ENCODE measurements around the gene SNX7. TPM values are rescaled to one million over a fixed set of nuclear protein-coding genes. Genes with fewer than 3 reads are reported as not detected.
A peak's percentile ranks its signal among the peaks of the same experiment; 100 is the strongest.

Gene SNX7
- polyA plus RNA-seq (ENCODE audit: insufficient read length in 12 of 12): 10 to 100 TPM in 11 of 12 donors, not detected in 1; 23.8 to 44.3 (median 29.6) TPM
- long read RNA-seq, donor 1, transcript SNX7-201 (9 exons, 1,734 nt): major isoform, 22 of 70 reads
- long read RNA-seq, donor 1, partial matches to known transcripts: 47 of 70 reads
- long read RNA-seq, donor 1, other reads (novel, unspliced or antisense): 0 of 70 reads
- long read RNA-seq, donor 2, transcript SNX7-201 (9 exons, 1,734 nt): major isoform, 13 of 38 reads
- long read RNA-seq, donor 2, partial matches to known transcripts: 24 of 38 reads
- long read RNA-seq, donor 2, other reads (novel, unspliced or antisense): 0 of 38 reads
- long read RNA-seq, donor 3, partial matches to known transcripts: 10 of 14 reads
- long read RNA-seq, donor 3, other reads (novel, unspliced or antisense): 0 of 14 reads
- long read RNA-seq, donor 4, partial matches to known transcripts: 6 of 8 reads
- long read RNA-seq, donor 4, other reads (novel, unspliced or antisense): 0 of 8 reads
- long read RNA-seq, donor 5, transcript SNX7-201 (9 exons, 1,734 nt): major isoform, 11 of 27 reads
- long read RNA-seq, donor 5, partial matches to known transcripts: 16 of 27 reads
- long read RNA-seq, donor 5, other reads (novel, unspliced or antisense): 0 of 27 reads
- long read RNA-seq, donor 6, transcript SNX7-201 (9 exons, 1,734 nt): major isoform, 7 of 13 reads
- long read RNA-seq, donor 6, partial matches to known transcripts: 6 of 13 reads
- long read RNA-seq, donor 6, other reads (novel, unspliced or antisense): 0 of 13 reads
- long read RNA-seq, donor 7, transcript SNX7-201 (9 exons, 1,734 nt): major isoform, 9 of 19 reads
- long read RNA-seq, donor 7, partial matches to known transcripts: 10 of 19 reads
- long read RNA-seq, donor 7, other reads (novel, unspliced or antisense): 0 of 19 reads
- long read RNA-seq, donor 8, transcript SNX7-201 (9 exons, 1,734 nt): major isoform, 13 of 36 reads
- long read RNA-seq, donor 8, partial matches to known transcripts: 18 of 36 reads
- long read RNA-seq, donor 8, other reads (novel, unspliced or antisense): 5 of 36 reads
- long read RNA-seq, donor 9, transcript SNX7-201 (9 exons, 1,734 nt): major isoform, 6 of 19 reads
- long read RNA-seq, donor 9, partial matches to known transcripts: 13 of 19 reads
- long read RNA-seq, donor 9, other reads (novel, unspliced or antisense): 0 of 19 reads
- long read RNA-seq, donor 10, transcript SNX7-201 (9 exons, 1,734 nt): major isoform, 11 of 29 reads
- long read RNA-seq, donor 10, partial matches to known transcripts: 18 of 29 reads
- long read RNA-seq, donor 10, other reads (novel, unspliced or antisense): 0 of 29 reads
- long read RNA-seq, donor 11, transcript SNX7-201 (9 exons, 1,734 nt): major isoform, 10 of 32 reads
- long read RNA-seq, donor 11, partial matches to known transcripts: 22 of 32 reads
- long read RNA-seq, donor 11, other reads (novel, unspliced or antisense): 0 of 32 reads

DNA sequence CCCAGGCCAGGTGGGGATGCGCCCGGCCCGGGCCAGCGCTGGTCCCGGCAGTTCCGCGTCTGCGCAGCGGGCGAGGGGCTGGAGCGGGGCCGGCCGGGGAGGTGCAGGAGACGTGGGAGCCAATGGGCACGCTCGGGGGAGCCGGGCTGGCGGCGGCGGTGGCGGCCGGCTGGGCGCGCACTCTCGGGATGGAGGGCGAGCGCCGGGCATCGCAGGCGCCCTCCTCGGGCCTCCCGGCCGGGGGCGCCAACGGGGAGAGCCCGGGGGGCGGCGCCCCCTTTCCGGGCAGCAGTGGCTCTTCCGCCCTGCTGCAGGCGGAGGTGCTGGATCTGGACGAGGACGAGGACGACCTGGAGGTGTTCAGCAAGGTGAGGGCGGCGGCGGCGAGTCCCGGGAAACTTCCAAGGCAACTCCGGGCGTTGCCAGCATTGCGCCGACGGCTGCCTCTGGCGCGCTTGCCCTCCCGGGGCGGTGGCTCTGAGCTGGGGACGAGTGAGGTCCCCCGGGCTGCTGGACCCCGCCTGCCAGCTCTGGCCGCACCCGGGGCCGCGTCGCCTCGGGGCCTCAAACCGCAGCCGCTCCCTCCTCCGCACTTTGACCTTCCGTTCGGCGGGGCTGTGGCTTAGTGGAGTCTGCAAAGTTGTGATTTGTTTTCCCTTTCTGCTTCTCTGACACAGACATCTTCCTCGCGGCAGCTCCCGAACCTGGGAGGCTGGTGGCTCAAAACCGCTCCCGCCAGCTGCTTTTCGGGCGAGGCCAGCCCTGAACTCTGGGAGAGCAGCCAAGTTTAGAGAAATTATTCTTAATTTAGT, at the start of gene SNX7:
TSS of gene SNX7 (plus strand) at position 178 of the 812 bp plus-strand sequence. CDS start at position 189, 11 bp downstream.
- peak; percentile 57 for DNase-seq

DNA sequence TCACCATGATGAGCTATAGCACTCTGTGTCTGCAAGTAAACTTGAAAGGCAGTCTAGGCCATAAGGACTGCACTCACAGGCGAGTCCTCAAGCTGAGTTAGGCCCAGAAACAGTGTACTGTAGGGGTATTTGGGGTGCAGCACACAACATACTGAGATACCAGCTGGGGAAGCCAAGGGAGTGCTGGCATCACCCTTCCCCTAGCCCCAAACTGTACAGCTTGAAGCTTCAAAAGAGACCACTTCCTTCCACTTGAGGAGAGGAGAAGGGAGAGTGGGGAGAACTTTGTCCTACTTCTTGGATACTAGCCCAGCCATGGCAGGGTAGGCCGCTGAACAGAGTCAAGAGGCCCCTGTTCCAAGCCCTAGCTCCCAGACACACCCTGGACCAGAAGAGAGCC, 24.2 kb upstream of the SNX7 start:
- DNase-seq: no peak

- DNase-seq: no peak
Measured at GRCh38 chr1:98638185-98638584, 23.3 kb upstream of the SNX7 start.

DNA sequence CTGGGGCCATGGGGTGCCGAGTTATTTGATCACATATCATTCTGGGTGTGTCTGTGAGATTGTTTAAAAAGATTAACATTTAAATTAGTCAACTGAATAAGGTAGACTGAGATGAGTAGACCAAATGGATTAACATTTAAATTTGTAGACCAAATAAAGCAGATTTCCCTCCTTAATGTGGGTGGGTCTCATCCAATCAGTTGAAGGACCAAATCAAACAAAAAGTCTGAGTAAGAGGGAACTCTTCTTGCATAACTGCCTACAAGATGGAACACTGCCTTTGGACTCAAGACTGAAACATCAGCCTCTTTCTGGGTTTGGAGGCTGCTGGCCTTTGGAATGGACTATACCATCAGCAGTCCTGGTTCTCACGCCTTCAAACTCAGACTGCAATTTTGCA, 17.0 kb upstream of the SNX7 start:
- no peak for DNase-seq

DNA sequence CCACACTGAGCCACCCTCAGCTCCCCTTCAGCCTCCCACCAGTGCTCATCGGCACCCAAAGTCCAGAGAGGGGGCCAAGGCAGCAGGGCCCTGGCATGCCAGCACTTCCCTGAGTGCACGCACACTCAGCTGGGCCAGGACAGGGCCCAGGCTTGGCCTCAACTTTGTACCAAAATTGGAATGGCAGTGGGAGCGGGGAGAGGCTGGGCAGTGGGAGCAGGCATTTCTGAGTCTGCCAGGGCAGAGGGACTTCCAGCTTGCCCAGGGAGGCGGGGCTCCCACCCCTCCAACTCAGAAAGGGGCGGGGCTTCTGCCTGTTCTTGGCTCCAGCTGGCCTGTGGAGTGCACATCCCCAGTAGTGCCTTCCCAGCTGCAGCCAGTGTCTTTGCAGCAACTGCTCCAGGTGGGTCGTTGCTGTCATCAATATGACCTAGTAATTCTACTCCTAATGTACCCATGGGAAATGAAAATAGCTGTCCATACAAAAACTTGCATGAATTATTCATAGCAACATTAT, 10.3 kb upstream of the SNX7 start:
- no peak for DNase-seq

- no peak for DNase-seq
Measured at GRCh38 chr1:98653123-98653522, 8.4 kb upstream of the SNX7 start.

DNA sequence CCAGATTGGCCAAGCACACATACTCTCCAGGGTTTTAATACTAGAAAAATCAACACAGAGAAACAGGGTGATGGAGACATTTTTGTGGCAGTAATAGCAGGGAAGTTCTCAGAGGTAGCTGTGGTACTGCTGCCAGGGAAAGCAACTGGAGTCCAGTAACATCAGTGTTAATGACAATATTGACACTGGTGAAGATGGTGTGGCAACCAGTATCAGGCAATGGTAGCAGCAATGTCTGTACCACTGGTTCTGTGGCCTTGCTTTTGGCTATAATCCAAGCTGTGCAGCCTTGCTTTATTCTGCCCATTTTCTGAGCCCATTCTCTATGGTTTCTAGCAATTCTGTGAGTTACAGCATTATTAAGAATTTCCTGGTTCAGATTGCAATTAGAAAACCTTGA, 1.6 kb upstream of the SNX7 start:
- no peak for DNase-seq

DNA sequence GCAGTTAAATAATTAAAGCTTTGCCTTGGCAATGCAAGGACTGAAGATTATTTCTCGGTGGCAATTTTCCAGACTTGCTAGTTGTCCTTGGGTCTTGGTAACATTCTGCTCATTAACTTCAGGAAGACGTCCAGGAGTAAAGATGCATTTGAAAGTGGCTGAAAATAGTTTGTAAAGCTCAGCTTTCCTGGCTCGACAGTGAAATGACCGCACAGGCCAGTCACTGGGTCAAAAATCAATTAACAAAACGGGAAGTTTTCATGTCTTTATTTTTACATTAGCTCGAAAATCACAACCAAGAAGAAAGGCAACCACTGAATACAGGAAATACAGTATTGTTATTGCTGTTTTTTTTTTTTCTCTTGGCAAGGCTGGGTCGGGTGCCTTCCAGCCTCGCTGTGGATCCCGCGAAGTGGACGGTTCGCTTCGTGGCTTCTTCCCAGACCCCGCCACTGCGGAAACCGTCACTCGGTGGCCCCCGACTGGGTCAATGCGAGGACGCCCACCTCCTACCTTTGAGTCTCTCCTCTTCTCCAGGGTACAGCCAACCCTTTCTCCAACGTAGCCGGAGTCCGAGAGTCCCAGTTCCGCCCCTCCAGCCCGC, 479 bp upstream of the SNX7 start:
- peak; percentile 73 for DNase-seq

- DNase-seq: no peak
Measured at GRCh38 chr1:98662356-98662670, 792 bp downstream of the SNX7 start.

DNA sequence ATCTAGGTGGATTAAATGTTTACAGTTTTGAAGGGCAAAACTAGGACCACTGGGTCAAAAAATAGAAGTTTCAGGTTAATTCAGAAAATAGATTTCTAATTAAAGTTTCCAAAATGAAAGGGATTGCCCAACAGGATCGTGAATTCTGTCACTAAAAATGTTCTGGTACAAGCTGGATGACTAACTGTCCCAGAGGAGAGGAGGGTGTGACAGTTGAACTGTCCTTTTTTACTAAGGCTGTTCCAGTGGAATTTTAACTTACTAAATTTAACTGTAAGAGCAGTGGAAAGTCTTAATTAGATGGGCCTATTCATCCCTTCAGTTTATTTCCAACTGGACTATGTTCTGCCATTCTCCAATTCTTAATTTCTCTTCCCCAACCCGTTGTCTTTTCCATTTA, 7.2 kb downstream of the SNX7 start:
- DNase-seq: no peak

GRCh38 chr1:98669355-98670296, 8.1 kb downstream of the SNX7 start:
- DNase-seq: no peak

DNA sequence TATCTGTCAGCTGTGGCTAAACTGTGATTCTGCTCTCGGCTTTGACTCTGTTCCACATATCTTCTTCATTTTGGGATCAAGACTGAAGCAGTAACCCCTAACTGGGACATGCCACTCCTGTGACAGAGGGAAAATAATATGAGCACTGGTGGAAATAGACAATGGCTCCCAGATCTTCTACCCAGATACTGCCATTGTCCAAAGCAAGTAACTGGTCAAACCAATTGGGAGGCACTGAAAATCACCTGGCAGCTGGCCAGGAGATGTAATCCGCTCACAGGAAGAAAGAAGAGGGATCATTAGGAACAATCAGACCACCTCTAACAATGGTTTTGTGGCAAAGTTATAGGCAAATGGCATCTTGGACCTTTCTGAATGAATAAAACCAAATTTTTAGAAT, 10.7 kb downstream of the SNX7 start:
- no peak for DNase-seq

DNA sequence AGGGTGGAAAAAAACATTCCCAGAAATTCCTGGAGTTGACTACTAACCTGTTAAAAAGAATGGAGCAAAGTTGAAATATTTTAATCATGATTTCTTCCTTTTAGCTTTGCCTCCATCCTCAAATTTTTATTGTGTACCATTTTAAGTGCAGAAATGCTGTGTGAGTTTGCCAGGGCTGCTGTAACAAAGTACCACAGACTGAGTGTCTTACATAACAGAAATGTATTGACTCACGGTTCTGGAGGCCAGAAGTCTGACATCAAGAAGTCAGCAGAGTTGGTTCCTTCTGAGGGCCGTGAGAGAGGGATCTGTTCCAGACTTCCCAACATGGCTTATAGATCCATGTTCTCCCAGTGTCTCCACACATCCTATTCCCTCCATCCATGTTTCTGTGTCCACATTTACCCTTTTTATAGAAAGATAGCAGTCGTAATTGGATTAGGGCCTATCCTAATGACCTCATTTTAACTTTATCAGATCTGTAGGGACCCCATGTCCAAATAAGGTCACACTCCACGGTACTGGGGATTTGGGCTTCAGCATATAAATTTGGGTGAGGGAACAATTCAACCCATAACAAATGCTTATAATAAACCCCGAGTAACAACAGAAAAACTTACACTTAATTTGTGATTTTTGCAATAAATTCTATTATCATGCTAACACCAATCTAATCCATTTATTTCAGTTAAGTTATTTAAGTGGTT, 12.7 kb downstream of the SNX7 start:
- no peak for DNase-seq

DNA sequence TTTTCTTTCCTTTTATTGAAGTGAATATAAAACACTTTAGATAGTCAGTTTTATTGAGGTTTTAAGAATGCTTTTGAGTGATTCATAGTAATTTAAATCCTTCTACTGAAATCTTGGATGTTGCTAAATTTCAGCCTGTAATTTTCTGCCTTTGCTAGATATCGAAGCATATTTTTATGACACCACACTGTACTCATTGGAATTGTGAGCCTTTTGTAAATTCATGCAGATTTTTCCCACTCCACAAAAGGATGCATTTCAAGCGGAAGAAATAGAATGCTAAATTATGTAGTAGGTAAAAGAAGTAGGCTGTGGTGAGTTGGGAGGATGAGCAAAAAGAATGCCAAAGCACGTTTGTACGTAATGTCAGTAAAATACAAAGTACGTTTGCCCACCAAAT, 13.8 kb downstream of the SNX7 start:
- DNase-seq: no peak

- no peak for DNase-seq
Measured at GRCh38 chr1:98677288-98677687, 15.8 kb downstream of the SNX7 start.

DNA sequence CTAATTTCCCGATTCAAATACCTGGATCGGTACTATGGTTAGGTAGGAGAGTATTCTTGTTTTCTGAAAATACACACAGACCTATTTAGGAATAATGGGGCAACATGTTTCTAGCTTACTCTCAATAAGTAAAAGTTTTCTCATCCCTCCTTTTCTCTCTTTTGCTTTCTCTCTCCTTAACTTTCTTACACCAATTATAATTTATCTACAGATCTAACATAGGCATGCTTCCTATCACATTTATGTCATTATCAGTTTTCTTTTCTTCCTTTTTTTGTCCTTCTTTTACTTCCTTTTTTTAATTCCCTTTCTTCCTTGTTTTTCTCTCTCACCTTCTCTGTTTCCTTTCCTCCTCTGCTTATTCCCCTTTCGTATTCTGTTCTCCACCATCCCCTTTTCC, 20.3 kb downstream of the SNX7 start:
- DNase-seq: no peak

- DNase-seq: no peak
Measured at GRCh38 chr1:98688110-98688739, 26.7 kb downstream of the SNX7 start.

- no peak for DNase-seq
Measured at GRCh38 chr1:98690576-98690975, 29.1 kb downstream of the SNX7 start.
